ENCODE data around the gene TLNRD1. TPM values are rescaled to one million over a fixed set of nuclear protein-coding genes. Genes with fewer than 3 reads are reported as not detected.

The TLNRD1 gene
- total RNA-seq, 1 donor from 2014 or later = 7.4 TPM

DNA sequence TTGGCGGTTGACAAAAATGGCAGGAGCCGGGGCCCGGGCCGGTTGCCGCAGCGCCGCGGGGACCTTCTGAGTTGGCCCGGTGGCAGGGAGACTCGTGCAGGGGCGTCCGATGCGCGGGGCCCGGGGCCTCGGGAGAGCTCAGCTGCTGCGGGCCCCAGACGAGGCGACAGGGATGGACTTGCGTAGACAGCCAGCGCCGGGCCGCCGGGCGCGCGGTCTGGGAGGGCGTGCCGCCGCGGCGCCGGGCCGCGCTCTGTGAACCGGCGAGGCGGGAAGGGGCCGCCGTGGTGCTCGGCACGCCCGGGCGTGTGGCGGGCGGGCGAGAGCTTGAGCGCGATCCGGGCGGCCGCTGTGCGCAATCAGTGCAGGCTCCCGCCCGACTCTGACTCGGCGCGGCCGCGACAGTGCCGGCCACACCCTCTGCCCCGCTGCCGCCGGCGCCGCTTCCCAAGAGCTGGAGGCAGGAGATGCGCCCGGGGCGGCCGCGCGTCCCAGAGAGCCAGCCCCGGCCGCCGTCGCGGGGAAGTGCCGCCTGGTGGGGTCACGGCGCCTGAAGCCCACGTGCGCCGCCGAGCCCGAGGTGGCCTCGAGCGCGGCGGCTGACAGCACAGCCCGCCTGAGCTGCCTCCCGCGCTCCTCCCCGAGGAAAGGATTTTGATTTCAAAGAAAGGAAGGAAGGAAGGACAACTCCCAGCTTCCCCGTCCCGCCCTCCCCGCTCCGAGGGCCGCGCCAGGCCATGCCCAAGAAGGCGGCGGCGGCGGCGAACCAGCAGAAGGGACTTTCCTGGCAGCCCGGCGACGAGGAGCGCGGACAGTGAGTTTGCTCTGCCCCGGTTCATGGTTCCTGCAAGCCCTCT lies 657 bp downstream of the TLNRD1 start:
- FAIRE-seq (no peak), DNase-seq (ENCODE audit: low read depth) (peak; percentile 43)
- Histone ChIP-seq H3K4me3 (ENCODE audit: low read depth, low read length) (peak overlapping the region; percentile 88), H3K27me3 (ENCODE audit: control insufficient read depth, insufficient read depth, low read length) (no peaks in the 10 kb centered on the region), H3K36me3 (ENCODE audit: control insufficient read depth, insufficient read depth, low read length) (peaks cover 3% of the 10 kb centered on the region)
- no peak for TF ChIP-seq CTCF (IDR thresholded peaks at IDR 0.05; ENCODE audit: insufficient read depth, low read length, severe bottlenecking)

- peaks cover 3% of the 10 kb centered on the region for H3K36me3 ChIP-seq (ENCODE audit: control insufficient read depth, insufficient read depth, low read length)
- no peak for TF ChIP-seq CTCF (IDR thresholded peaks at IDR 0.05; ENCODE audit: insufficient read depth, low read length, severe bottlenecking)
- no peak for FAIRE-seq
- no peaks in the 10 kb centered on the region for H3K27me3 ChIP-seq (ENCODE audit: control insufficient read depth, insufficient read depth, low read length)
- no peak for DNase-seq (ENCODE audit: low read depth)
- peak overlapping the region; percentile 88 for H3K4me3 ChIP-seq (ENCODE audit: low read depth, low read length)
Observed at GRCh38 chr15:81002009-81002330, 1.2 kb downstream of the TLNRD1 start.

GRCh38 chr15:81002331-81003096 lies 1.8 kb downstream of the TLNRD1 start:
- TF ChIP-seq CTCF (IDR thresholded peaks at IDR 0.05; ENCODE audit: insufficient read depth, low read length, severe bottlenecking) = no peak
- H3K36me3 ChIP-seq (ENCODE audit: control insufficient read depth, insufficient read depth, low read length) = peaks cover 3% of the 10 kb centered on the region

DNA sequence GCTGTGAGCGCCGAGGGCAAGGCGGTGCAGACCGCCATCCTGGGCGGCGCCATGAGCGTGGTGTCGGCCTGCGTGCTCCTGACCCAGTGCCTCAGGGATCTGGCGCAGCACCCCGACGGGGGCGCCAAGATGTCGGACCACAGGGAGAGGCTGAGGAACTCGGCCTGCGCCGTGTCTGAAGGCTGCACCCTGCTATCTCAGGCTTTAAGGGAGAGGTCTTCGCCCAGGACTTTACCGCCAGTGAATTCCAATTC lies 2.3 kb downstream of the TLNRD1 start:
- H3K4me3 ChIP-seq (ENCODE audit: low read depth, low read length) = no peak overlapping the region
- H3K27me3 ChIP-seq (ENCODE audit: control insufficient read depth, insufficient read depth, low read length) = no peaks in the 10 kb centered on the region
- FAIRE-seq (no peak), DNase-seq (ENCODE audit: low read depth) (no peak)
- TF ChIP-seq CTCF (IDR thresholded peaks at IDR 0.05; ENCODE audit: insufficient read depth, low read length, severe bottlenecking) = no peak
- H3K36me3 ChIP-seq (ENCODE audit: control insufficient read depth, insufficient read depth, low read length) = peaks cover 3% of the 10 kb centered on the region

More at GRCh38 chr15:81002331-81003096, 1.8 kb downstream of the TLNRD1 start:
- no peak for DNase-seq (ENCODE audit: low read depth)
- FAIRE-seq = no peak
- Histone ChIP-seq H3K4me3 (ENCODE audit: low read depth, low read length) (peak overlapping the region; percentile 88), H3K27me3 (ENCODE audit: control insufficient read depth, insufficient read depth, low read length) (no peaks in the 10 kb centered on the region)

DNA sequence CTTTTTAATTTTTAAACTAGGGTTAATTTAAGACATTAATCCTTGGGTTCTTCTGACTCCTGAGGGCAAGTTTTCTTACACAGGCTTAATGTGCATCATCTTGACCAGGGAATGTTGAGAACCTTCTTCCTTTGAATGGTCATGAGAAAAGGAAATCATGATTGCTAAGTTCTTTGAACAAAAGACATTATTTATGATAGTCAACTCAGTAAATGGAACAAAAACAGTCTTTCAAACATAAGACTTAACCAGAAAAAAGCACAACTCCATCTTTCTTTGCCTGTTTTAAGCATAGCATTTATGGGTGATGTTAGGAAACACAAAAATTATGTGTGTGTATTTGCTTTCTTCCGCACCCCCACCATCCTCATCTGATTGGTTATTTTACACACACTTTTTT lies 5.4 kb downstream of the TLNRD1 start:
- no peak for TF ChIP-seq CTCF (IDR thresholded peaks at IDR 0.05; ENCODE audit: insufficient read depth, low read length, severe bottlenecking)
- Histone ChIP-seq H3K36me3 (ENCODE audit: control insufficient read depth, insufficient read depth, low read length) (peaks cover 3% of the 10 kb centered on the region), H3K4me3 (ENCODE audit: low read depth, low read length) (no peak overlapping the region), H3K27me3 (ENCODE audit: control insufficient read depth, insufficient read depth, low read length) (no peaks in the 10 kb centered on the region)
- DNase-seq (ENCODE audit: low read depth) (no peak), FAIRE-seq (no peak)

Data from bronchial epithelial cell (primary cell).